ENCODE measurements around the gene LCE3D.
"Not testable (repeated sequence)": the region's sequence is repeated elsewhere in the genome, so short reads cannot be mapped to it uniquely, and the experiment has no call there.

LCE3D gene, protein sequence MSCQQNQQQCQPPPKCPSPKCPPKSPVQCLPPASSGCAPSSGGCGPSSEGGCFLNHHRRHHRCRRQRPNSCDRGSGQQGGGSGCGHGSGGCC

DNA sequence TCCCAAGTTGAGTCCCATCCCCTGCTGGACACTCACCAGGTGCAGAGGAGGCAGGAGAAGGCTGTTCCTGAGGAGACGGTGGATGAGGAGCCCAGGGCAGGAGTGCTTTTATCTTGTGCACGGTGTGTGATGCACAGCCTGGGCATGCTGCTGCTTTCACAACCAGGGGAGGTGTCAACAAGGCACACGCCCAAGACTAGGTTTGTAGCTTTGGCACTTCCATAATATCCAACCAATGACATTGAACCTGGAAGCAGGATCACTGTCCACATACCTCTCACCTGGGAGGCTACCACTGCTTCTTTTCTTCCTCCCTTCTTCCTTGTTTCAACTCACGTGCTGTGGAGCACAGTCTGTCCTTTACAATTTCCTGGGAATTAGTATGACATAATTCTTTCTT, at the start of gene LCE3D:
TSS of gene LCE3D (minus strand) at position 84 of the 400 bp plus-strand sequence. CDS start 580 bp downstream, outside the sequence.
- no peak for DNase-seq

DNA sequence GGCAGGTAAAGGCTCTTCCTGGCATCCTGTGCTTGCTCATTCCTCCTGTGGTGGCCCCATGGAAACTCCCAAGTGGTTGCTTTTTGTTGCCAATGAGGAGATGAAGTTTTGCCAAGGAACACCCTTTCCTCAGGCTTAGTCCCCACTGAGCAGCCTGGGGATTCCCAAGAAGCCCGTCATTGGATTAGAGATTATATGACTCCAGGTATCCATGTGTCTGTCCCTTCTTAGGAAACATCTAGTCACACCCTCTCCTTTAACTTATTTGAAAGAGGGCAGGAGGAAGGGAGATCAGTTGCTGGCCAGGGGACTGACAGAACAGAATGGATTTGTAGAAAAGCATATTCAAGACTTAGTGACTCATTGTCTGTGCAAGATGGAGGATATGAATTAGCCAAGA, 46.4 kb upstream of the LCE3D start:
- no peak for DNase-seq

DNA sequence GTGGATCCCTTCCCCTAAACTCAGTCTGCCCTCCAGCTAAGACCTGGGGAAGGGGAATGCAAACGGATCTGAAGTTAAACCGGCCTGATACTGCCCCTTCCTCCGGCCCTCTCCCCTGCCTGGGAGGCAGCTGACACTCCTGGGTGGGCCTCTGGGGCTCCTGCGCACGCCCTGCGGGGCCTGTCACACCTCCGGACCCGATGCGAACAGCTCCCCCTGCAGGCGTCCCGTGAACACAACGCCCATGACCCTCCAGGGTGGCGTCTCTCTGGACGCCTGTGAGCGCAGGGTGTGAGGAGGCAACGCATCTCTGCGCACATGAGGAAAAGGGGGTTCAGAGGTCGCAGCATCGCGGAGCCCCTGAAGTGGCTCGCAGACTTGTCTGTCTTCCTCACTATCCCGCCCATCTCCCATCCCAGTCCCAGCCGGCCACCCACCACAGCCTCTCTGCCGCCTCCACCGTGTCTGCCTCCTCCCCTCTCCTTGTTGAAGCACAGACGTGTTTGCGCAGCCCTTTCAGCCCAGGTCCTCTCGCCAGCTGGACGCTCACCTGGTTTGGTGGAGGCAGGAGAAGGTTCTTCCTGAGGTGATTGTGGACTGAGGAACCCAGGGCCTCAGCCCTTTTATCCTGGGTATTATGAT, 43.0 kb upstream of the LCE3D start:
- no peak for DNase-seq

DNA sequence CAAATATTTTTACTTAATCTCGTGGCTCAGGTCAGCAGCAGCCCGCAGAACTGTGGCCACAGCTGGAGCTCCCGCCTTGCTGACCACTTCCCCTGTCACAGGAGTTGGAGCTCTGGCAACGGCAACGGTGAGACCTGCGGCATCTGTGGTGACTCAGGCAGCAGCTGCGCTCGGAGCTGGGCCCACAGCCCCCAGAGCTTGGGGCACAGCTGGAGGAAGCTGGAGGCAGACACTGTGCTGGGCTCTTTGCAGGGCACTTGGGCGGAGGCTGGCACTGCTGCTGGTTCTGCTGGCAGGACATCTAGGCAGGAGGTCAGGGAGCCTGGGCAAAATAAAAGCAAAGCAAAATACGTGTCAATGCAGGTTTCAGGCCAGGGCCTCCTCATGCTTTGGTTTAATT, 42.5 kb upstream of the LCE3D start, which contains the start of gene LCE3A:
TSS of gene LCE3A (minus strand) at position 301 of the 400 bp plus-strand sequence. CDS start at position 301, 0 bp downstream.
- no peak for DNase-seq

DNA sequence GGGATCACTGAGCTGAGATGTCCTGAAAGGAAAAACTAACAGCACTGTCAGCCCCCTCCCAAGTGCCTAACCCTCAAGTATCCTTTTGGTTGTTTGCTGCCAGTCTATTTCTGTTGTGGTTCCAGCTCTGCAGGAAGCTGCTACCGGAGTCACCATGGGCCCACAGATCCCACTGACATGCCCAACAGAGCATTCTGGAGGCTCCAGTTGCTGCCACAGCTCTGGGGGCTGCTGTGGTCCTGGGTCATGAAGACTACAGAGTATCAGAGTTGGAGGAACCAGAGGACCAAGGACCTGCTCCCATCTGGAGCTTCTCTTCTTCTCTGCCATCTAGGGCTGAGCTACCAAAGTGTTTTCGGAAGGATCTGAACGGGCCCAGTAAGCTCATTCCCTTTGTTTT, 41.7 kb upstream of the LCE3D start:
- DNase-seq = no peak

DNA sequence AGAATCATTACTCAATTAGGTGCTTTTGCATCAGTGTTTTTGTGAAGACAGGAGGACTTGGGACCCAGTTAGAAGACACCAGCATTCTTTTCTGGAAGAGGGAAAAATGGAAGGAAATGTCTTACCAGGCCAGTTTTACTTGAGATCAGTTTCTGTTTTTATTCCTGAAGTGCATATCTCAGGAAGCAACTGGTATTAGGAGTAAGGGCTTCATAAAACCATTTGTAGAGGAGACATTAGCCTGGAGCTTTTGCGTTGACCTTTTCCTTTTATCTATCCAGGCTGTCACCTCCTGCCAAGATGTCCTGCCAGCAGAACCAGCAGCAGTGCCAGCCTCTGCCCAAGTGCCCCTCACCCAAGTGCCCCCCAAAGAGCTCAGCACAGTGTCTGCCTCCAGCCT, 33.2 kb upstream of the LCE3D start, which contains the start of gene LCE3B:
TSS of gene LCE3B (plus strand) at position 301 of the 400 bp plus-strand sequence. CDS start at position 301, 0 bp downstream.
- DNase-seq = no peak

DNA sequence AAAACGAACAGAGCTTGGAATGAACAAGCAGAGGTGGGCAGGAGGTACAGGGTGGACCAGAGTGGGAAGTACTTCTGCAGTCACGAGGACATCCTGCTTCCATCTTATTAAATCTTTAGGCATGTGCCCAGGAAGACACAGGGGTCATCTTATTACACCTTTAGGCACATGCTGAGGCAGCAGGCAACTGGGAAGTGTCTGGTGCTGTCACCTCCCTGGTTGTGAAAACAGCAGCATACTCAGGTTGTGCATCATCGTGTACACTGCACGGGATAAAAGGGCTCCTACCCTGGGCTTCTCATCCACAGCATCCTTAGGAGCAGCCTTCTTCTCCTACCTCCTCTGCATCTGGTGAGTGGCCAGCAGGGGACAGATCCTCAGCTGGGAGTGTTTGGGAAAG, 19.6 kb upstream of the LCE3D start, which contains the start of gene LCE3C:
TSS of gene LCE3C (plus strand) at position 301 of the 400 bp plus-strand sequence. CDS start 498 bp downstream, outside the sequence.
- no peak for DNase-seq

DNA sequence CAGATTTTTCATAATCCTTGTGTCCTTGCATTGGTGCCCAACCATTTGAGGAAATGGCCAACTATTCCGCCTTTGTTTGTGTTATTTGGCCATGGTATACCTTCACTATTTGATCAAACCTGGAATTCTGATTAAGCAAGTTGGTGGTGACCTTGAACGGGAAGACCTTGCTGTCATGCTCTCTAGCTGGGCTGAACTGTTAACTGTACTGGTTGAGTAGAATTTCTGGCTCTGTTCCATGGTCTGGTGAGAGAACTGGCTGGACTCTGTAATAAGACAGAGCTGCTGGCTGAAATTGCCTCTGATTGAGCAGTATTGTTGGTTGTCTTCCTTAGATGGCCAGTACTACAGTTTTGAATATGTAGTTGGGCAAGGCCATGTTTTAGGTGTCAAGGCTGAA, 16.7 kb upstream of the LCE3D start:
- no peak for DNase-seq

DNA sequence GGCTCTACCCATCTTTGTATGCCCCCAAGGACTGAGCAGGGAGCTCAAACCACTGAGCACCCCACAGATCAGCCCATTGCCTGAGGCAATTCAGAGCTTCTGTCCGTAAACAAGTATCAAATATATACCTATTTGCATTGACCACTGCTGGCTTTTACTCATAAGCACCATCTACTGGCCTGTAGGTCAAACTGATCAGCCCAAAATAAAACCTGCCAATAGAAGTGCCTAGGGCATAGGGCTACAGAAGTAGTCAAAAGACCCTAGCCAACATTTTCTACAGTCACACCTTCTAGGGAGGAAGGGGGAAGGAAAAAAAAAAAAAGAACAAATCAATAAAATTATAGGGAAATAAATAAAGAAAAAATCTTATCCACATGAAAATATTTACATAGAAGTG, 5.3 kb upstream of the LCE3D start:
- no peak for DNase-seq

DNA sequence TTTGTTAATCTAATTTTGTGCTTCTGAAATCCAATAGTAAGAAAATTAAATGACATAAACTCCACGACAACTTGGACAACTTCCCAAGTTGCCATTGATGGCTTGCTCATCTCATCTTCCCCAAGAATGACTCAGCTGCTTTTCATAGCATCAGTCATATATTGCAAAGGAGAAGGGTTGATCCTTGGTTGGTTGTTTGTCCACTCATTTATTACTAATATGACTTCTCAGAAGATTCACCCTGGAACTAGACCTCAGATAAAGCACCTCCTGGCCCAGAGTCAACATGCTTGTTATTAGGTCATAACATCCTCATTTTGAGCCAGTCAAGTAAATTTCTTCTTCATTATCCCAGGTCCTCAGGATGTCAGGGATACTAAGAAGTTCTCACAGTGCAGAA, 2.3 kb upstream of the LCE3D start:
- no peak for DNase-seq

DNA sequence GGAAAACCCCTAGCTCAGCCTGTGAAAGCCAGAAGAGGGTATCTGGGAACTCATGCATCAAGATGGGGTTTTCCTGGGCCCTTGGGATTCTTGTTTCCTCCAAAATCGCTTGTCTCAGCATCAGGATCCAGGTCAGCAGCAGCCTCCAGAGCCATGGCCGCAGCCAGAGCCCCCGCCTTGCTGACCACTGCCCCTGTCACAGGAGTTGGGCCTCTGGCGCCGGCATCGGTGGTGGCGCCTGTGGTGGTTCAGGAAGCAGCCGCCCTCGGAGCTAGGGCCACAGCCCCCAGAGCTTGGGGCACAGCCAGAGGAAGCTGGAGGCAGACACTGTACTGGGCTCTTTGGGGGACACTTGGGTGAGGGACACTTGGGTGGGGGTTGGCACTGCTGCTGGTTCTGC, 790 bp downstream of the LCE3D start:
- DNase-seq = not testable (repeated sequence)

DNA sequence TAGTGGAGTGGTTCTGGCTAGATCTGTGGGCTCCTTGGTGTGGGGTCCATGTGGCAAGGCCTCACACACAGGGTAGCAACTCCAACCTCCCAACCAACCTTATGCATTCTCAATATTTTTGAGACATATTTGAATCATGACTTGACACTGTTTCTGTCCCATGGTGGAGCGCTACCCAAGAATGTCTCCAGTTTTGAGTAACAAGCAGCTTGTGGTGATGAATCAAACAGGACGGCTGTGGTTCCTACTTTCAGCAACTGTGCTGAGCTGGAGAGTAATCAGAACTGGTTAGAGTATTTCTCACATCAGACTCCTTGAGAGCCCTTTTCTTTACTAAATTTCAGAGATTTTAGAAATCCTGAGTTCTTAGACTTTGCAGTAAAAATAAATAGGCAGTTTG, 3.1 kb downstream of the LCE3D start:
- DNase-seq = no peak

DNA sequence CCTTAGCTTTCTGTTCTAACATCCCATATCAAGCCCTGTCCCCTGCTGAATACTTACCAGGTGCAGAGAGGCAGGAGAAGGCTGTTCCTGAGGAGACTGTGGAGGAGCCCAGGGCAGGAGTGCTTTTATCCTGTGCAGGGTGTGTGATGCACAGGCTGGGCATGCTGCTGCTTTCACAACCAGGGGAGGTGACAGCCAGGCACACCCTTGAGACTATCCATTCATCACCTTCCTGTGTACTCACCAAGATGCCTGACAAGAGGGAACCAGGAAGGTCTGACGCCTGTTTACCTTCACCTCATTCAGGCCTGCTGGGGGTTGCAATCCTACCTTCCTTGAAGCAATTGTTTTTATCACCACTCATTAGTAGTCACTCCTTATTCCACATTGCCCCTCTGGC, 13.6 kb downstream of the LCE3D start, which contains the start of gene LCE3E:
TSS of gene LCE3E (minus strand) at position 100 of the 400 bp plus-strand sequence. CDS start 572 bp downstream, outside the sequence.
- no peak for DNase-seq

DNA sequence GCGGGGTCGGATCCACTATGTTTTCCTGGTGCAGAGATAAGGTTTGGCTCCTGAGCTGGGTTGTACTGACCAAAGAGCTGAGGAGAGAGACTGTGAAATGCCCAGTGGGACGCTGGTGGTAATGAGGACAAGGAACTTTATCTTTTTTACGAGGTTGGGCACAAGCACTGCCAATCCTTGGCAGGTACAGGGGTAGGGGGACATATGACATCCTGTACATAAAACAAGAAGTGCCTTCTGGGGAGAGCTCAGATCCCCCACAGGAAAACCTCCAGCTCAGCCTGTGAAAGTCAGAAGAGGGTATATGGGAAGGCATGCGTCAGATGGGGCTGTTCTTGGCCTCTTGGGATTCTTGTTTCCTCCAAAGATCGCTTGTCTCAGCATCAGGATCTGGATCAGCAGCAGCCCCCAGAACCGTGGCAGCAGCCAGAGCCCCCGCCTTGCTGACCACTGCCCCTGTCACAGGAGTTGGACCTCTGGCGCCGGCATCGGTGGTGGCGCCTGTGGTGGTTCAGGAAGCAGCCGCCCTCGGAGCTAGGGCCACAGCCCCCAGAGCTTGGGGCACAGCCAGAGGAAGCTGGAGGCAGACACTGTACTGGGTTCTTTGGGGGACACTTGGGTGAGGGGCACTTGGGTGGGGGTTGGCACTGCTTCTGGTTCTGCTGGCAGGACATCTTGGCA, 14.6 kb downstream of the LCE3D start:
- no peak for DNase-seq

DNA sequence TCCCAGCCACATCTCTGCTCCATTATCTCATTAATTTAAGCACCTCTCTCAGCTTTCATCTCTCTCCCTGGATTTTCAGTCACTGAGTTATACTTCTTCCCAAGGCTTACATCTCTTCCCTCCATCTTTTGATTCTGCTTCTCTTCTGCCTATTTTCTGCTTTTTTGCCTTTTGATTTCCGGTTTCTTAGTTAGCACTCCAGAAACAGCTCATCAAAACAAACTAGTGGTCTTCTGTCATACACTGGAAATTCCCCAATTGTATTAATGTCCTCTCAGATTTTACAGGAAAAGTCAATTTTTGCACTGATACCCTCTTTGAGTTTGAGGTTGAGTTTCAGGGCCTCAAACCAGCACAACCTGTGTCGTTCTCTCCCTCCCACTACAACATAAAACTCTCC, 15.2 kb downstream of the LCE3D start:
- no peak for DNase-seq

DNA sequence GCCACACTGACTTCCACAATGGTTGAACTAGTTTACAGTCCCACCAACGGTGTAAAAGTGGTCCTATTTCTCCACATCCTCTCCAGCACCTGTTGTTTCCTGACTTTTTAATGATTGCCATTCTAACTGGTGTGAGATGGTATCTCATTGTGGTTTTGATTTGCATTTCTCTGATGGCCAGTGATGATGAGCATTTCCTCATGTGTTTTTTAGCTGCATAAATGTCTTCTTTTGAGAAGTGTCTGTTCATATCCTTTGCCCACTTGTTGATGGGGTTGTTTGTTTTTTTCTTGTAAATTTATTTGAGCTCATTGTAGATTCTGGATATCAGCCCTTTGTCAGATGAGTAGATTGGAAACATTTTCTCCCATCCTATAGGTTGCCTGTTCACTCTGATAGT, 32.0 kb downstream of the LCE3D start:
- DNase-seq = not testable (repeated sequence)

DNA sequence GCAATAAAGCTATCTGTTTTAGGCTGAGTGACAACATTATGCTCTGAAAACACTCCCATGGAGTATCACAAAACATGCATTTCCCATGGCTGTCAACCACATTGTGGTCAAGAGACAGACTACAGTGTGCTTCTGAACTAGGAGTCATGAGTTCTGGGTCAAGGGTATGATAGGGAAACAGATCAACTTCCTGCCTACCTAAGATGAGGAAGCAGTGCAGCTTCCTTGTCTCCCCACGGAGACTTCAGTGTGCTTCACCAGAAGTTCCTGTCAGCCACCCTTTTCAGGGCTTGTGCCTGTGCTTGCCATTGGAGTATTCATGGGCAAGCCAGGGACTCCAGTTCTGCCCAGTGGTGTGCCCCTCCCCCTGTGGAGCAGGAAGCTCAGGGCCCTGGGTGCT, 33.6 kb downstream of the LCE3D start:
- no peak for DNase-seq

DNA sequence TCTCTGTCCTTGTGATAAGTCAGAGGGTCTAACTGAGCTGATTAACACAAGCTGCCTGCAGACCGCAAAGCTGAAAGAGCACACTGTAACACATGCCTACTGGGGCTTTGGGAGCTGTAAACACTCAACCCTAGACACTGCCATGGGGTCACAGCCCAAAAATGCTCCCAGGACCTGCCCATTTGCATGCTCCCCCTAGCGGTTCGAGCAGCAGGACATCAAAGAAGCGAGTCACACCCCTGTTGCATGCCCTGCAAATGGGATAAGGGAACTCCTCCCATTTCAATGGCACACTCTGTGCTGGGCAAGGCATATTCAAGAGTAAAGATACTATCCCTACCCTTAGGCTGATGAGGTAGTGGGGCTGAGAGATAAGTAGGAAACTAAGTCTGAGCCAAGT, 36.5 kb downstream of the LCE3D start:
- DNase-seq = no peak

DNA sequence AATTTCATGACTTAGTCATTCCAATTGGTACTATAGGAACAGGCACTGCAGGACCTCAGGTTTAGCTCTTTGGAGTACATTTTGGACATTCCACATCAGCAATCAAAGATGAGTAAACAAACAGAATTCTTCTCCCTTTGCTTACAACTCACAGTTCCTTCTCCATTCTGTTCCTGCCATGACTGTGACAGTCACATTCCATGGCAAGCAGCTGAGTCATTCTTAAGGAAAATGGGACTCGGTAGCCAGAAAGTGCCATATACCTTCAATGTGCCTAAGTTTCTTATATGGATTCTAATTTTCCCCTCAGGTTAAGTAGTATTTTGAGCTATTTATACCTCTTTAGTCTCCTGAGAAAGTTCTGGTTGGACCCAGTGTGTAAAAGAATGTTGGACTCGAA, 40.4 kb downstream of the LCE3D start:
- no peak for DNase-seq

DNA sequence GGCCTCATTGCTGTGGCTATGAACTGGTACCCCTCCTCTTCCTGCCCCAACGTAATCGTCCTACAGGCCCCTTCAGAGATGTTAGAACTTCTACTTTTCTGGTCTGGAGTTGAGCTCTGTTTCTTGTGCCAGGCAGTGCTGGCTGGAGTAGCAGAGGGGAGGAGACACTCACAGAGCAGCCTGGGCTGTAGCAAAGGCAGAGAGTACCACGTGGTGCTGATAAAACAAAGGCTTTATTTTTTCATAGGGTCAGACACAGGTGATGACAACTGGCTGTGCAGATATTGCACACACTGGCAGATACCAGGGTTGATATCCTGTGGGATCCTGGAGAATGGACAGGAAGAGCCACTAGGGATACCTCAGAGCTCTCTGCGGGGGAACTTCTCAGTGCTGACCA, 42.8 kb downstream of the LCE3D start:
- no peak for DNase-seq

DNA sequence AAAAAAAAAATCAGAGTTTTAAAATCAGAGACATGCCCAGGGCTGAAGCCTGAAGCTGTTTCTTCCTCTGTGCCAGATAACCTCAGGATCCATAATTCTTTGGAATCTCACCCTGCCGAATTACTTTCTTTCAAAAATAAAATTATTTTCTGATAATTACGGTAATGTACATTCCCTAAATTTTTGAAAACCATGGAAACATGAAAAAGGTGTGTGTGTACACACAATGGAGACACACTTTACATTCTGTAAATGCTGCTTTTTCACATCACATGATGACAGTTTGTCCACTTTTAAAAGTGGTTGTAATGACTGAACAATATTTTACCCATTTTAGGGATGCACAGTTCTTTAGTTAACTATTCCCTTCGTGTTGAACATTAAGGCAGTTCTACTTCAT, 44.5 kb downstream of the LCE3D start:
- DNase-seq = no peak

DNA sequence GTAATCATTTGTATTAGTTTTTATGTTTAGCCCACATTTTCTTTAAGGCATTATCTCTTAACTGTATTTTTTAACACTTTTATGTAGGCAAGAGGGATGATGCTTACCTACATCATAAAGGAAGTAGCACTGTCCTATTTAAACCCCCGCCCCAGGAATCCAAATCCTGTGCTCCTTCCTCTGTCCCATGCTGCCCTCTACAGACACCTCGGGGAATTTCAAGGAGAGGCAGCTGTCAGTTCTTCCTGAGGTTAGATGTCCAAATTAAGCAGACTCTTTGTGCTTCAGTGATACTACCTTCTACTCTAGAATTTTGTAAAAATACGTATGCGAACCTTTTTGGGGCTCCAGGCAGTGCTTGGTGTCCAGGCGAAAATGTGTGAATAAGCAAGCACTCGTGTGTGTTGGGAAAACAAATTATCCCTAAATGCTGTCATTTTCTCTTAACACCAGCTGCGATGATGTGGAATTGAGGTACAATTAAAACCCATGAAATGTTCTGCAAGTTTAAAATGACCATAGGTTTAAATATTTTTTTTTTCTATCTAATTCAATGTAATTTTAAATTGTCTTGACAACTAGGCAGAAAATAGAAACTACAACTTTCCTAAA, 46.9 kb downstream of the LCE3D start:
- DNase-seq = no peak

Measured in CD4-positive, alpha-beta T cell treated with Interleukin-17A for 4 hours (primary cell).